Measurements from ENCODE around the gene PIGC. TPM values are rescaled to one million over a fixed set of nuclear protein-coding genes. Genes with fewer than 3 reads are reported as not detected.
A peak's percentile ranks its signal among the peaks of the same experiment; 100 is the strongest.

PIGC gene
- total RNA-seq, 1 experiment from 2014 or later: 17.5 TPM

GRCh38 chr1:172431204-172431603, 12.7 kb downstream of the PIGC start:
- no peak overlapping the region for H3T11ph ChIP-seq (ENCODE audit: low read length)

More at GRCh38 chr1:172431204-172431603, 12.7 kb downstream of the PIGC start:
- H3K4me1 Mint-ChIP-seq: peaks cover 16% of the 10 kb centered on the region in 2 experiments
- Histone ChIP-seq H3K79me2 (ENCODE audit: insufficient read depth, low read length) (no peaks in the 10 kb centered on the region), H3K18ac (ENCODE audit: insufficient read length, low read depth, low read length) (no peak overlapping the region), H2BK5ac (ENCODE audit: insufficient read length, low read length) (no peak overlapping the region), H4K5ac (ENCODE audit: insufficient read length, low read depth, low read length) (no peak overlapping the region), H3K23ac (ENCODE audit: insufficient read length, low read depth, low read length) (no peak overlapping the region), H3K23me2 (ENCODE audit: insufficient read length, low read depth, low read length, poor library complexity, severe bottlenecking) (no peaks in the 10 kb centered on the region), H3K79me1 (ENCODE audit: insufficient read depth, low read depth, low read length, poor library complexity, severe bottlenecking) (no peaks in the 10 kb centered on the region), H3K4ac (ENCODE audit: low read depth, low read length) (no peak overlapping the region), H3K27me3 (ENCODE audit: insufficient read depth, low read length) (no peaks in the 10 kb centered on the region), H2AFZ (ENCODE audit: low read length) (no peak overlapping the region), H3K4me1 (ENCODE audit: insufficient read depth, low read length) (no peaks in the 10 kb centered on the region; the same call in 1 of the 2 replicates), H4K91ac (ENCODE audit: insufficient read length, low read depth, low read length) (no peak overlapping the region), H4K8ac (replicated peaks; ENCODE audit: insufficient read length, low read depth, low read length) (peak overlapping the region; percentile 35), H3K56ac (ENCODE audit: insufficient read length, low read depth, low read length) (no peak overlapping the region), H3K9me3 (ENCODE audit: control insufficient read depth, low read depth, low read length) (no peaks in the 10 kb centered on the region), H2BK20ac (ENCODE audit: low read depth, low read length, poor library complexity, severe bottlenecking) (no peak overlapping the region), H2BK120ac (ENCODE audit: low read depth, low read length, poor library complexity, severe bottlenecking) (no peak overlapping the region), H3K9ac (ENCODE audit: extremely low read depth, insufficient read length, low read length) (no peak overlapping the region), H2BK15ac (ENCODE audit: low read depth, low read length) (no peak overlapping the region), H3K27ac (ENCODE audit: insufficient read length, low read depth, low read length) (no peak overlapping the region), H2AK5ac (ENCODE audit: insufficient read length, low read length) (no peak overlapping the region), H4K20me1 (ENCODE audit: control insufficient read depth, insufficient read depth, insufficient read length) (no peaks in the 10 kb centered on the region), H3K14ac (ENCODE audit: insufficient read depth, low read length) (no peak overlapping the region), H2BK12ac (ENCODE audit: insufficient read length, low read depth, low read length) (no peak overlapping the region), H3K4me2 (ENCODE audit: insufficient read depth, insufficient read length, low read length) (no peak overlapping the region)
- peaks cover 0 to 6% (median 1%) of the 10 kb centered on the region in 3 experiments; a peak in 3 of 7 replicates for H3K36me3 Mint-ChIP-seq (ENCODE audit: insufficient read depth in 1 of 3, low read depth in 3 of 3)
- no peaks in the 10 kb centered on the region; the same call in 1 of the 2 replicates for H3K27me3 Mint-ChIP-seq (ENCODE audit: low read depth)
- H3K9me3 Mint-ChIP-seq: peaks cover 0 to 7% of the 10 kb centered on the region in 2 experiments; a peak in 3 of 5 replicates
- DNase-seq: no peak
- WGBS (ENCODE audit: extremely low coverage, insufficient read length, low lambda C conversion rate): no CpG with 5 or more reads among the region's 2 CpGs
- 0 out of 7 replicates have a peak overlapping the region, but pooled peaks of 1 of the 3 experiments have one; percentile 21 for H3K27ac Mint-ChIP-seq
- no peak for TF ChIP-seq CTCF (conservative IDR thresholded peaks at IDR 0.05)
- H3K4me3 Mint-ChIP-seq: no peak overlapping the region

All from H9 (cell line).